Liver (tissue), 9 donors: Measurements from ENCODE around the gene WDR1. TPM values are rescaled to one million over a fixed set of nuclear protein-coding genes. Genes with fewer than 3 reads are reported as not detected.

Source experiments
- DNase-seq: peaks from one replicate; pipeline ENCODE4 v3.0.0-alpha.2; 2017; ENCODE audit warnings: low spot score
- H3K27ac ChIP-seq, 2 donors: one replicate each; pipeline ENCODE4 v1.7.0; 2013; ENCODE audit warnings: inconsistent platforms in 2 of 2, low read length in 2 of 2, control low read depth in 1 of 2, low read depth in 1 of 2, mild to moderate bottlenecking in 1 of 2
- H3K27me3 ChIP-seq, 4 donors: one replicate each; pipeline versions ENCODE4 v1.6.1 to v1.7.0; 2013; ENCODE audit warnings: low read length in 3 of 4, inconsistent platforms in 1 of 4, mild to moderate bottlenecking in 1 of 4, moderate library complexity in 1 of 4; ENCODE audit not compliant: control insufficient read depth in 4 of 4, insufficient read depth in 4 of 4
- H3K36me3 ChIP-seq, 4 donors: one replicate each; pipeline versions ENCODE4 v1.6.1 to v1.7.0; 2013; ENCODE audit warnings: low read length in 3 of 4, mild to moderate bottlenecking in 3 of 4, low read depth in 1 of 4, moderate library complexity in 1 of 4; ENCODE audit not compliant: control insufficient read depth in 4 of 4, insufficient read depth in 3 of 4
- H3K4me1 ChIP-seq, 4 donors: one replicate each; pipeline versions ENCODE4 v1.6.1 to v1.7.0; 2013; ENCODE audit warnings: low read length in 3 of 4, mild to moderate bottlenecking in 3 of 4, moderate library complexity in 1 of 4; ENCODE audit not compliant: control insufficient read depth in 4 of 4, insufficient read depth in 4 of 4
- H3K4me3 ChIP-seq, 3 donors: one replicate each; pipeline versions ENCODE4 v1.6.1 to v1.7.0; 2013; ENCODE audit warnings: low read length in 3 of 3, control low read depth in 1 of 3, low read depth in 1 of 3, mild to moderate bottlenecking in 1 of 3
- H3K9ac ChIP-seq, 2 donors: one replicate each; pipeline ENCODE4 v1.7.0; 2013; ENCODE audit warnings: low read length in 2 of 2, mild to moderate bottlenecking in 2 of 2, moderate library complexity in 2 of 2, control low read depth in 1 of 2, low read depth in 1 of 2
- H3K9me3 ChIP-seq, 4 donors: one replicate each; pipeline versions ENCODE4 v1.6.1 to v1.7.0; 2013; ENCODE audit warnings: low read length in 3 of 4; ENCODE audit not compliant: control insufficient read depth in 4 of 4
- EGR1 ChIP-seq, 2 donors: IDR thresholded peaks; 2 replicates each; pipeline ENCODE4 v1.6.1; 2016 to 2018; ENCODE audit warnings: antibody characterized with exemption in 2 of 2, low read depth in 2 of 2
- FOXA2 ChIP-seq: IDR thresholded peaks from 2 replicates; pipeline ENCODE4 v1.6.1; 2016; ENCODE audit warnings: antibody characterized with exemption
- GABPA ChIP-seq, 2 donors: IDR thresholded peaks in 1 of 2; conservative IDR thresholded peaks in 1 of 2; 2 replicates each; pipeline ENCODE4 v1.6.1; 2016; ENCODE audit warnings: antibody characterized with exemption in 2 of 2, mild to moderate bottlenecking in 1 of 2, moderate library complexity in 1 of 2
- JUND ChIP-seq, 2 donors: IDR thresholded peaks; 2 replicates each; pipeline ENCODE4 v1.6.1; 2016; ENCODE audit warnings: antibody characterized with exemption in 2 of 2
- NR2F2 ChIP-seq: IDR thresholded peaks from 2 replicates; pipeline ENCODE4 v1.6.1; 2016; ENCODE audit warnings: antibody characterized with exemption
- RAD21 ChIP-seq, 2 donors: IDR thresholded peaks; 2 replicates each; pipeline ENCODE4 v1.6.1; 2016; ENCODE audit warnings: antibody characterized with exemption in 2 of 2, mild to moderate bottlenecking in 2 of 2
- RXRA ChIP-seq, 2 donors: IDR thresholded peaks; 2 replicates each; pipeline ENCODE4 v1.6.1; 2017 to 2018; ENCODE audit warnings: antibody characterized with exemption in 2 of 2, mild to moderate bottlenecking in 1 of 2
- SP1 ChIP-seq: IDR thresholded peaks from 2 replicates; pipeline ENCODE4 v1.6.1; 2018; ENCODE audit warnings: antibody characterized with exemption, mild to moderate bottlenecking
- TAF1 ChIP-seq: conservative IDR thresholded peaks from 2 replicates; pipeline ENCODE4 v1.6.1; 2016; ENCODE audit warnings: antibody characterized with exemption, mild to moderate bottlenecking
- YY1 ChIP-seq: IDR thresholded peaks from 2 replicates; pipeline ENCODE4 v1.6.1; 2016; ENCODE audit warnings: antibody characterized with exemption, mild to moderate bottlenecking
- WGBS: extraction: QIAGEN DNeasy Blood & Tissue Kit; methylation state at CpG from one replicate; pipeline ENCODE4 v1.1.7; 2013; 5-methylcytosine and 5-hydroxymethylcytosine counted together
- polyA plus RNA-seq, 2 donors: library from polyadenylated mRNA; stranded (reverse) in 1 of 2; unstranded in 1 of 2; fragments of 200-250 nt in 1 of 2; fragments of >200 nt in 1 of 2; fragmentation: Nextera tagmentation in 1 of 2; extraction: Ambion mirVana in 1 of 2; gene quantifications; one replicate each; pipeline versions ENCODE4 v1.2.1 to v1.2.3, GENCODE V29; 2013 to 2015
- total RNA-seq, 2 donors: library from RNA; depleted of rRNA; stranded (reverse); fragments of >200 nt; gene quantifications; one replicate each; pipeline ENCODE4 v1.2.3, GENCODE V29; 2014
- TF ChIP-seq, protein P1 (sequence below): IDR thresholded peaks from 2 replicates; pipeline ENCODE4 v1.6.1; 2016; ENCODE audit warnings: antibody characterized with exemption
- TF ChIP-seq, protein P2 (sequence below): IDR thresholded peaks from 2 replicates; pipeline ENCODE4 v1.6.1; 2016; ENCODE audit warnings: antibody characterized with exemption
- donor health status: healthy.
- donor health status: healthy.
- donor health status: healthy.
- donor health status: healthy.
- donor health status: healthy.

WDR1 gene
- total and polyA plus RNA-seq, 4 donors: 31.1 to 97.4 (median 65.7) TPM

DNA sequence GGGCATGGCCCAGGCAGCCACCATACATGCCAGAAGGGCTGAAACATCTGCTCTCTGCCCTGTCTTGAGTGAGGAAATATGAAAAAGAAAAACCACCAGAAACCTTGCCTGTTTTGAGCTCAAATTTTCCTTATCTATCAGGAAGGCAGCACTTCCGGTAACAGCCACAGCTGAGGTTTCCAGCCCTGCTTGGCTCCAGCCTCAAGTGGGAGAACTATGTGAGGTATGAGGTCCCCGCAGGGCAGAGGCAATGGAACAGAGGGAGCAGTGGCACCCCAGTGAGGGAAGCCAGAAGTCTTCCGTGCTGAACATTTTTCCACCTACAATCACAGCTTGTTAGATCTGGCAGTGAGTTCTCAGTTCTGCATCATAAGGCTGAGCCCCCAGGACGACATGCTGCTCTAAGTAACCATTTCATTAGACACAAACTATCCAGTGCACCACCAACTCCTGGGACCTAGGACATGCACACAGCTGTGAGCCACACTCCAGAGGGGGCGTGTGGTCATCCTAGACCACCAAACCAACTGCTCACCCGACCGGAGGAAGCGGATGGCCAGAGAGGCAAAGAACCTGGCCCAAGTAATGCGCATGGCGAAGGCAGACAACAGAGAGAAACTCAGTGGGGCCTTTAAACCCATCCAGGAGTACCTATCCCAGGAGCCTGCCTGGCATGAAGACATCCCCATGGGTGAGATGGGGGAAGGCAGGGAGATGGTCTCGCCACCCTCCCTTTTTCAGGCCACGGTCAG lies 22.6 kb downstream of the WDR1 start:
- H3K9me3 ChIP-seq: no peaks in the 10 kb centered on the region
- H3K27me3 ChIP-seq: no peaks in the 10 kb centered on the region
- no peak for DNase-seq
- H3K9ac ChIP-seq: no peak overlapping the region
- no peak overlapping the region for H3K27ac ChIP-seq
- TF ChIP-seq SP1 (no peak), FOXA2 (no peak), TAF1 (no peak), NR2F2 (peak; percentile 75), RAD21 (IDR thresholded peaks at IDR 0.05) (peak in 1 of 2 donors; percentile 18)
- TF ChIP-seq, protein P1, sequence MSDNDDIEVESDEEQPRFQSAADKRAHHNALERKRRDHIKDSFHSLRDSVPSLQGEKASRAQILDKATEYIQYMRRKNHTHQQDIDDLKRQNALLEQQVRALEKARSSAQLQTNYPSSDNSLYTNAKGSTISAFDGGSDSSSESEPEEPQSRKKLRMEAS: no peak
- WGBS: 75% methylated on average over 12 of the region's 12 CpGs
- H3K4me1 ChIP-seq: peaks cover 8 to 24% (median 16%) of the 10 kb centered on the region in 4 donors
- H3K4me3 ChIP-seq: no peak overlapping the region
- H3K36me3 ChIP-seq: peaks cover 15 to 70% (median 48%) of the 10 kb centered on the region in 4 donors

DNA sequence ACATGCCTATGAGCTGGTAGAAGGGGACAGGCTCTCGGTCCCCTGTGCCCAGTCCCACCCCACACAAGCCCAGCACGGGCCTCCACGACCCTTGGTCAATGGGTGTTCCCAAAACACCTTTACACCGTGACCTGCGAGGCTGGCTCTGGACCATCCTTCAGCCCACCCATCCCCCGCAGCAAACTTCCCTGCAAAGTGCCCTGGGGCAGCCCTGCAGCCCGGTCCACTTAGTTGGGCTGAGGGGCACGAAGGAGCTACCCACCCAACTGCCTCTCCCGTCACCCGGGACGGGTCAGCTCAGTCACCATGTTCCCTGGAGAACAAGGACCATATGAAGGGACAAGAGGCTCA lies 23.4 kb downstream of the WDR1 start:
- Histone ChIP-seq H3K4me1 (peaks cover 8 to 24% (median 17%) of the 10 kb centered on the region in 4 donors), H3K9me3 (no peaks in the 10 kb centered on the region), H3K4me3 (no peak overlapping the region), H3K9ac (no peak overlapping the region), H3K27me3 (no peaks in the 10 kb centered on the region), H3K36me3 (peaks cover 16 to 71% (median 44%) of the 10 kb centered on the region in 4 donors), H3K27ac (peak overlapping the region in 1 of 2 donors; percentile 20)
- 80% methylated on average over 11 of the region's 11 CpGs for WGBS
- no peak for DNase-seq
- TF ChIP-seq, protein P2, sequence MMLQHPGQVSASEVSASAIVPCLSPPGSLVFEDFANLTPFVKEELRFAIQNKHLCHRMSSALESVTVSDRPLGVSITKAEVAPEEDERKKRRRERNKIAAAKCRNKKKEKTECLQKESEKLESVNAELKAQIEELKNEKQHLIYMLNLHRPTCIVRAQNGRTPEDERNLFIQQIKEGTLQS: no peak
- TF ChIP-seq EGR1 (IDR thresholded peaks at IDR 0.05; ENCODE audit: low read depth in 2 of 2) (no peak), YY1 (no peak)
- TF ChIP-seq, protein P1: no peak

DNA sequence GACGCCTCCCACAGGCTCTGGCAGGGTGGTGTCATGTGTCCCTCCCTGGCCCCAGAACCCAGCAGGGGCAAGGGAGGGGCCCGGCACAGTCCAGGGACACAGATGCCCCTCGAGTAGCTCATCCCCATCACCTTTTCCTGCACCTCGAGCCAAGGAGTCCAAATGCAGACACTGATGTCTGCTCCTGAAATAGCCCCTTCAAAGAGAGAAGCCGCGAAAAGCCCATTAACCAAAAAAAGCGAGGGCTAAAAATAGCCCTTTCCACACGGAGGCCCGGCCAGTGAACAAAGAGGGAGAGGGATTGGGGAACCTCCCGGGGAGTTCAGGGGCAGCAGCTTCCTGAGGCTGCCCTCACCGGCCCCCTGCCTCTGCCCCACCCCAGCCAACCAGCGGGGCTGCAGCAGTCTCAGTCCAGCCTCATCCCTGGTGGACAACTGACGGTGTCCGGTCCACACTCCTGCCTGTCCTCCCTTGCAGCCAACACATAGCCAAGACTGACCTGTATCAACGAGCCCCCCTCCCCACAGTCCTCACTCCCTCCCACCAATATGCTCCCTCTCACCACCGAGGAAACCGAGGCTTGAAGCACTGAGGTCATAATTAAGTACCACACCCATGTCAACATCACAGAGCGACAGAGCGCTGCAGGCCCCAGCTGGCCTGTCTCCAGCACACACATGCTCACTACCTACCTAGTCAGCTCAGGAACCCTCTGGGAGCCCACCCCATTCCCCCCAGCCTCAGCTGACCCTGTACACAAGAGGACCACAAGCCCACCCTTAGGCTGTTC lies 23.9 kb downstream of the WDR1 start:
- Histone ChIP-seq H3K36me3 (peaks cover 19 to 71% (median 46%) of the 10 kb centered on the region in 4 donors), H3K4me3 (no peak overlapping the region), H3K9ac (no peak overlapping the region), H3K27ac (peak overlapping the region in 1 of 2 donors; percentile 20), H3K4me1 (peaks cover 8 to 24% (median 17%) of the 10 kb centered on the region in 4 donors), H3K27me3 (no peaks in the 10 kb centered on the region), H3K9me3 (no peaks in the 10 kb centered on the region)
- WGBS: 71% methylated on average over 19 of the region's 19 CpGs
- DNase-seq: no peak
- TF ChIP-seq YY1 (no peak), NR2F2 (no peak), RAD21 (IDR thresholded peaks at IDR 0.05) (no peak), RXRA (IDR thresholded peaks at IDR 0.05) (no peak), GABPA (IDR thresholded peaks at IDR 0.05 in 1 of 2, conservative IDR thresholded peaks at IDR 0.05 in 1 of 2) (no peak), JUND (IDR thresholded peaks at IDR 0.05) (no peak)
